ENCODE measurements around the gene MTHFD2.
A peak's percentile ranks its signal among the peaks of the same experiment; 100 is the strongest.

MTHFD2 gene

DNA sequence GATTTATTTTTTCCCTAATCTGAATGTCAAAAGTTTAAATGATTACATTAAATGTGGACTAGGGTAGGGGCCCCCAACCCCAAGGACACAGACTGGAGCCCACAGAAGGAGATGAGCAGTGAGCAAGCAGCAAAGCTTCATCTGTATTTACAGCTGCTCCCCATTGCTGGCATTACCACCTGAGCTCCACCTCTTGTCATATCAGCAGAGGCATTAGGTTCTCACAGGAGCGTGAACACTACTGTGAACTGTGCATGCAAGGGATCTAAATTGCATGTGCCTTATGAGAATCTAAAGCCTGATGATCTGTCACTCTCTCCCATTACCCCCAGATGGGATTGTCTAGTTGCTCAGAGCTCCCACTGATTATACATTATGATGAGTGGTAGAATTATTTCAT lies 23.5 kb upstream of the MTHFD2 start:
- Histone ChIP-seq H3K4me2 (ENCODE audit: insufficient read depth, low read length, poor library complexity, severe bottlenecking) (no peak overlapping the region), H3K14ac (ENCODE audit: low read length) (no peak overlapping the region), H2BK120ac (ENCODE audit: low read depth, low read length) (no peak overlapping the region), H3K27me3 (ENCODE audit: control insufficient read depth in 3 of 3, insufficient read depth in 3 of 3, low read depth in 1 of 3, low read length in 3 of 3) (no peaks in the 10 kb centered on the region), H3K27ac (replicated peaks; ENCODE audit: low read length) (no peak overlapping the region), H3K9me3 (replicated peaks in 1 of 2; ENCODE audit: control insufficient read depth in 2 of 2, insufficient read depth in 1 of 2, low read depth in 1 of 2, low read length in 2 of 2) (peaks cover 3 to 33% of the 10 kb centered on the region in 2 donors), H3K4ac (ENCODE audit: low read length) (no peak overlapping the region), H4K8ac (ENCODE audit: low read depth, low read length) (no peak overlapping the region), H2BK5ac (ENCODE audit: low read length) (no peak overlapping the region), H2BK12ac (ENCODE audit: low read length) (no peak overlapping the region), H3K4me3 (ENCODE audit: low read length in 2 of 2) (no peak overlapping the region), H2AFZ (ENCODE audit: low read length) (no peak overlapping the region), H3K36me3 (replicated peaks in 1 of 2; ENCODE audit: control insufficient read depth in 2 of 2, insufficient read depth in 2 of 2, low read length in 2 of 2) (peaks cover 11 to 55% of the 10 kb centered on the region in 2 donors), H3K79me1 (ENCODE audit: low read depth, low read length) (peaks cover 2% of the 10 kb centered on the region), H3K23ac (ENCODE audit: low read depth, low read length, poor library complexity) (no peak overlapping the region), H4K91ac (ENCODE audit: low read depth, low read length, poor library complexity) (no peak overlapping the region), H3K4me1 (ENCODE audit: control insufficient read depth in 2 of 2, insufficient read depth in 1 of 2, low read depth in 1 of 2, low read length in 2 of 2) (no peaks in the 10 kb centered on the region), H2AK5ac (ENCODE audit: low read depth, low read length) (no peak overlapping the region), H3K9ac (ENCODE audit: low read depth, low read length, poor library complexity) (no peak overlapping the region), H3K18ac (ENCODE audit: low read length) (no peak overlapping the region), H2BK15ac (ENCODE audit: low read length) (no peak overlapping the region)
- no peak for DNase-seq (ENCODE audit: low spot score)
- no CpG with 5 or more reads among the region's 1 CpG for WGBS, 2 donors (ENCODE audit: extremely low coverage in 2 of 2, insufficient read length in 2 of 2, insufficient replicate concordance in 1 of 2)

GRCh38 chr2:74177696-74178095 lies 20.7 kb upstream of the MTHFD2 start:
- H3K27ac ChIP-seq (replicated peaks; ENCODE audit: low read length): no peak overlapping the region
- no peak overlapping the region for H2BK5ac ChIP-seq (ENCODE audit: low read length)
- H3K79me1 ChIP-seq (ENCODE audit: low read depth, low read length): peaks cover 2% of the 10 kb centered on the region
- H3K4me3 ChIP-seq (ENCODE audit: low read length in 2 of 2): peak overlapping the region; percentile 64 to 92
- no peak overlapping the region for H3K18ac ChIP-seq (ENCODE audit: low read length)
- peak overlapping the region; percentile 41 for H3K4me2 ChIP-seq (ENCODE audit: insufficient read depth, low read length, poor library complexity, severe bottlenecking)
- no peak overlapping the region for H3K4ac ChIP-seq (ENCODE audit: low read length)
- peaks cover 0 to 3% of the 10 kb centered on the region in 2 donors for H3K4me1 ChIP-seq (ENCODE audit: control insufficient read depth in 2 of 2, insufficient read depth in 1 of 2, low read depth in 1 of 2, low read length in 2 of 2)
- H2BK12ac ChIP-seq (ENCODE audit: low read length): no peak overlapping the region
- H3K23ac ChIP-seq (ENCODE audit: low read depth, low read length, poor library complexity): no peak overlapping the region
- no peak overlapping the region for H3K14ac ChIP-seq (ENCODE audit: low read length)
- no peak overlapping the region for H2BK120ac ChIP-seq (ENCODE audit: low read depth, low read length)
- no peak overlapping the region for H3K9ac ChIP-seq (ENCODE audit: low read depth, low read length, poor library complexity)
- peaks cover 4 to 27% of the 10 kb centered on the region in 2 donors for H3K36me3 ChIP-seq (replicated peaks in 1 of 2; ENCODE audit: control insufficient read depth in 2 of 2, insufficient read depth in 2 of 2, low read length in 2 of 2)
- H3K9me3 ChIP-seq (replicated peaks in 1 of 2; ENCODE audit: control insufficient read depth in 2 of 2, insufficient read depth in 1 of 2, low read depth in 1 of 2, low read length in 2 of 2): peaks cover 3 to 33% of the 10 kb centered on the region in 2 donors
- DNase-seq (ENCODE audit: low spot score): no peak
- no peaks in the 10 kb centered on the region for H3K27me3 ChIP-seq (ENCODE audit: control insufficient read depth in 3 of 3, insufficient read depth in 3 of 3, low read depth in 1 of 3, low read length in 3 of 3)
- no peak overlapping the region for H4K91ac ChIP-seq (ENCODE audit: low read depth, low read length, poor library complexity)
- H2BK15ac ChIP-seq (ENCODE audit: low read length): no peak overlapping the region
- no peak overlapping the region for H2AK5ac ChIP-seq (ENCODE audit: low read depth, low read length)
- no peak overlapping the region for H4K8ac ChIP-seq (ENCODE audit: low read depth, low read length)
- H2AFZ ChIP-seq (ENCODE audit: low read length): no peak overlapping the region

DNA sequence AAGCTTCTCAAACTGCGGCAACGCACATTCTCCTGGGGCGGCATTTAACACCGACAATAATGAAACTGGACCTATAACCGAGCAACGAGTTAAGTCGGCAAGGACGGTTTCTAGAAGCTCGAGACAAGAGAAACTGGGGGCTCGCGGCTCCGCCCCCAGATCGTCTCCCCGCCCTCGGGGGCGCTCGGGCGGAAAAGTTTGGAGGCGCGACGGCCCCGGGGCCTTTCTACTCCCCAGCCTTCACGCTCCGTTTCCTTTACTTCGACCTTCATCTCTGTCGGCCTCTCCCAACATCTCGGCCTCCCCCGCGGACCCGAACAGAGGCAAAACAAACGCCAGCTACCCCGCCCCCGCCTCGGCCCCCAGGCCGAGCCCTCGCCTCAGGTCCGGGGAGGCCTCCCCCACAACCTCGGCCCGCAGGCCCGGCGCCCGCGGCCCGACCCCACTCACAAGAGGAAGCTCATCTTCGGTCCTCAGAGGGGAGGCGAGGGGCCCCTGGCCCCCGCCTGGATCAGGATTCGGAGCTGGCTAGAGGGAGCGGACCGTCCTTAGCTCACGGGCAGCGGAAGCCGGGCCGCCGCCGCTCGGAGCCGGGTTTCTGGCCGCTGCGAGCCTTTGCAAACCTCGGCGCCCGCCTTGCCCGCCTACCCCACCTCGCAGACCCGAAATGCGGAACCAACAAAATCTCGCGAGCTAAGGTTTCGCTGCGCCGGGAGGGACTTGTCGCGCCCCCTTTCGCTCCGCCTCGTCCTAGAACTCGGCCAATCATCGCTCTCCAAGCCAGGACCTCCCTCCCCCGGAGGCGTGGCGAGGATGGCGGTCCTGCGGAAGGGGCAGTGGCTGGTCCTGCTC lies 20.0 kb upstream of the MTHFD2 start, which contains the start of gene MOB1A:
Gene MOB1A, minus strand, starts transcription at position 669 of the 852 bp plus-strand sequence. Its CDS starts 205 bp downstream, at position 464.
- Histone ChIP-seq H3K4me3 (ENCODE audit: low read length in 2 of 2) (peak within 1 kb of the TSS; percentile 64 to 92), H3K79me1 (ENCODE audit: low read depth, low read length) (no peaks in the 10 kb centered on the region)

GRCh38 chr2:74179063-74179865 lies 19.2 kb upstream of the MTHFD2 start:
- Histone ChIP-seq H2BK12ac (ENCODE audit: low read length) (no peak overlapping the region), H2AK5ac (ENCODE audit: low read depth, low read length) (no peak overlapping the region), H3K27ac (replicated peaks; ENCODE audit: low read length) (no peak overlapping the region), H2AFZ (ENCODE audit: low read length) (peak overlapping the region; percentile 94), H3K27me3 (ENCODE audit: control insufficient read depth in 3 of 3, insufficient read depth in 3 of 3, low read depth in 1 of 3, low read length in 3 of 3) (no peaks in the 10 kb centered on the region), H3K9me3 (replicated peaks in 1 of 2; ENCODE audit: control insufficient read depth in 2 of 2, insufficient read depth in 1 of 2, low read depth in 1 of 2, low read length in 2 of 2) (peaks cover 3 to 28% of the 10 kb centered on the region in 2 donors), H3K4me3 (ENCODE audit: low read length in 2 of 2) (peak overlapping the region in 1 of 2 donors; percentile 64), H2BK120ac (ENCODE audit: low read depth, low read length) (no peak overlapping the region), H4K8ac (ENCODE audit: low read depth, low read length) (no peak overlapping the region), H3K14ac (ENCODE audit: low read length) (no peak overlapping the region), H3K18ac (ENCODE audit: low read length) (no peak overlapping the region), H2BK5ac (ENCODE audit: low read length) (peak overlapping the region; percentile 53), H3K9ac (ENCODE audit: low read depth, low read length, poor library complexity) (no peak overlapping the region), H3K4me1 (ENCODE audit: control insufficient read depth in 2 of 2, insufficient read depth in 1 of 2, low read depth in 1 of 2, low read length in 2 of 2) (peaks cover 0 to 3% of the 10 kb centered on the region in 2 donors), H3K23ac (ENCODE audit: low read depth, low read length, poor library complexity) (peak overlapping the region; percentile 96), H3K4ac (ENCODE audit: low read length) (no peak overlapping the region), H4K91ac (ENCODE audit: low read depth, low read length, poor library complexity) (no peak overlapping the region), H3K79me1 (ENCODE audit: low read depth, low read length) (no peaks in the 10 kb centered on the region), H3K4me2 (ENCODE audit: insufficient read depth, low read length, poor library complexity, severe bottlenecking) (peak overlapping the region; percentile 25), H3K36me3 (replicated peaks in 1 of 2; ENCODE audit: control insufficient read depth in 2 of 2, insufficient read depth in 2 of 2, low read length in 2 of 2) (peaks cover 4 to 23% of the 10 kb centered on the region in 2 donors), H2BK15ac (ENCODE audit: low read length) (no peak overlapping the region)
- DNase-seq (ENCODE audit: low spot score): no peak
- no CpG with 5 or more reads among the region's 25 CpGs for WGBS, 2 donors (ENCODE audit: extremely low coverage in 2 of 2, insufficient read length in 2 of 2, insufficient replicate concordance in 1 of 2)

More for the DNA sequence above, 20.0 kb upstream of the MTHFD2 start, which contains the start of gene MOB1A:
- H2AK5ac ChIP-seq (ENCODE audit: low read depth, low read length): no peak within 1 kb of the TSS
- peaks cover 3 to 33% of the 10 kb centered on the region in 2 donors for H3K9me3 ChIP-seq (replicated peaks in 1 of 2; ENCODE audit: control insufficient read depth in 2 of 2, insufficient read depth in 1 of 2, low read depth in 1 of 2, low read length in 2 of 2)
- DNase-seq (ENCODE audit: low spot score): peak; percentile 98
- no peak within 1 kb of the TSS for H3K4ac ChIP-seq (ENCODE audit: low read length)
- H3K23ac ChIP-seq (ENCODE audit: low read depth, low read length, poor library complexity): peak within 1 kb of the TSS; percentile 96
- H3K9ac ChIP-seq (ENCODE audit: low read depth, low read length, poor library complexity): peak within 1 kb of the TSS; percentile 77
- peak within 1 kb of the TSS; percentile 96 for H3K18ac ChIP-seq (ENCODE audit: low read length)
- H3K27ac ChIP-seq (replicated peaks; ENCODE audit: low read length): peak within 1 kb of the TSS; percentile 97
- peak within 1 kb of the TSS; percentile 94 for H2AFZ ChIP-seq (ENCODE audit: low read length)
- H4K91ac ChIP-seq (ENCODE audit: low read depth, low read length, poor library complexity): no peak within 1 kb of the TSS
- no peak within 1 kb of the TSS for H4K8ac ChIP-seq (ENCODE audit: low read depth, low read length)
- H3K27me3 ChIP-seq (ENCODE audit: control insufficient read depth in 3 of 3, insufficient read depth in 3 of 3, low read depth in 1 of 3, low read length in 3 of 3): no peaks in the 10 kb centered on the region
- H3K4me2 ChIP-seq (ENCODE audit: insufficient read depth, low read length, poor library complexity, severe bottlenecking): peak within 1 kb of the TSS; percentile 54
- H3K14ac ChIP-seq (ENCODE audit: low read length): peak within 1 kb of the TSS; percentile 82
- H2BK120ac ChIP-seq (ENCODE audit: low read depth, low read length): peak within 1 kb of the TSS; percentile 72
- H3K4me1 ChIP-seq (ENCODE audit: control insufficient read depth in 2 of 2, insufficient read depth in 1 of 2, low read depth in 1 of 2, low read length in 2 of 2): peaks cover 0 to 3% of the 10 kb centered on the region in 2 donors
- WGBS, 2 donors (ENCODE audit: extremely low coverage in 2 of 2, insufficient read length in 2 of 2, insufficient replicate concordance in 1 of 2): no CpG with 5 or more reads among the region's 84 CpGs
- H2BK15ac ChIP-seq (ENCODE audit: low read length): no peak within 1 kb of the TSS
- peaks cover 4 to 23% of the 10 kb centered on the region in 2 donors for H3K36me3 ChIP-seq (replicated peaks in 1 of 2; ENCODE audit: control insufficient read depth in 2 of 2, insufficient read depth in 2 of 2, low read length in 2 of 2)
- no peak within 1 kb of the TSS for H2BK12ac ChIP-seq (ENCODE audit: low read length)
- H2BK5ac ChIP-seq (ENCODE audit: low read length): peak within 1 kb of the TSS; percentile 82
